Measurements from ENCODE around the gene ENAH.
"Not testable (repeated sequence)": the region's sequence is repeated elsewhere in the genome, so short reads cannot be mapped to it uniquely, and the experiment has no call there.

The ENAH gene

DNA sequence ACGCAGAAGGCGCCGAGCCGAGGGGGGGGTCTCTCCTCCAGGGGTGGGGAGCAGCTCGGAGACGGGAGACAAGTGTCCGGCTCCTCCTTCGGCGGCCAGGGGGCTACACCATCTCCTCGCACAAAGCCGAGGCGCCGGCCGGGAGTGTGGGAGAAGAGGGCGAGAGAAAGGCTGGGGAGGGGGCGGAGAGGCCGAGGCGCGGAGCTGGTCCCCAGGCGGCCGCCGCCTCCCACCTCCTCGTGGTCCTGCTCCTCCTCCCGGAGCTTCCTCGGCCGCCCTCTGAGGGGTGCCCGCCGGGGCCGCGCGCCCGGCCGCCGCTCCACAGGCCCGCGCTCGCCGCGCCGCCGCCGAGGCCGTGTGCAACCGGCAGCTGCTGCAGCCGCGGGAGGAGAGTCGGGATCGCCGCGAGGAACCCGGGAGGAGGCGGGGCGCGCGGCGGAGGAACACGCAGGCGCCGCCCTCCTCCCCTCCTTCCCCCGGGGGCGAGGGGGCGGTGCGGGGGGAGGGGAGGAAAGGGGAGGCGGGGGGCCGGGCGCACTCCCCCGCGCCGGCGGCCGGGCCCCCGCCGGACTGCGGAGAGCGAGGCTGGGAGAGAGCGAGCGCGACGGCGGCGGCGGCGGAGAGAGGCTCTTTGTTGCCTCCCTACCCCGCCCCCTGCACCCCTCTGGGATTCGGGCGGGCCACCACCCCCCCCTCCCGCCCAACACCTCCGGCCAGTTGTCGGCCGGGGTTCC lies at the start of gene ENAH:
Gene ENAH, minus strand, starts transcription at position 395 of the 734 bp plus-strand sequence. CDS start 433 bp downstream, outside the sequence.
- peak within 1 kb of the TSS in 1 of 2 donors; percentile 26 for H3K27ac Mint-ChIP-seq
- peaks cover 48% of the 10 kb centered on the region for H3K27me3 Mint-ChIP-seq

DNA sequence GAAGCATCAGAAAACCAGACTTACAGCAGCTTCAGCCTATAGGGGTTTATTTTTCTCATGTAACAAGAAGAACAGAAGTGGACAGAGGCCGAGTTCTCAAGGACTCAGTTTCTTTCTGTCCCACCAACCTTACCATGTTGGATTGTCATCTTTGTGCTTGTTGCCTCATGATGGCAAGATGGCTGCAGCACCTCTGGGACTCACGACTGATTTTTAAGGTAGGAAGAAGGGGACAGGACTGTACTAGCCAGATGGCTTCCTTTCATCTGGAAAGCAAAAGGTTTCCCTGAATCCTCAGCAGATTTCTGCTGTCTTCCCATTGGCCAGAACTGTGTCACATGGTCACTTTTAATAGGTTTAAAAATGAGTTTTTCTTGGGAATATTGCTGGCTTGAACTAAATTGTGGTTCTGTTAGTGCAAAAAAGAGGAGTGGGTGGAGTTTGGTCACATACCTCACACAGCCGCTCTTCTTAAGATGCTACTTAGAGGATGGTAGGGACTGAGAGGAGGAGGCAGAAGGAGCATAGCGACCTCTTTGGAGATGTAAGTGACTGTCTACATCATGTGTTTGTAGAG lies 48.1 kb upstream of the ENAH start:
- DNase-seq (no peak), ATAC-seq (no peak)
- Mint-ChIP-seq H3K27me3 (no peaks in the 10 kb centered on the region), H3K27ac (no peak overlapping the region), H3K9me3 (no peaks in the 10 kb centered on the region), H3K4me1 (no peaks in the 10 kb centered on the region), H3K4me3 (no peak overlapping the region)

More for the DNA sequence above, at the start of gene ENAH:
- Mint-ChIP-seq H3K4me1 (peaks cover 15% of the 10 kb centered on the region), H3K9me3 (no peaks in the 10 kb centered on the region), H3K4me3 (peak within 1 kb of the TSS; percentile 87 to 94)
- DNase-seq (peak; percentile 23 to 29), ATAC-seq (peak; percentile 81)

- DNase-seq (no peak), ATAC-seq (no peak)
- H3K27ac Mint-ChIP-seq, result no peak overlapping the region
- no peaks in the 10 kb centered on the region for H3K4me1 Mint-ChIP-seq
- no peaks in the 10 kb centered on the region for H3K9me3 Mint-ChIP-seq
- no peaks in the 10 kb centered on the region for H3K27me3 Mint-ChIP-seq
- no peak overlapping the region for H3K4me3 Mint-ChIP-seq
Observed at GRCh38 chr1:225700164-225700821, 47.4 kb upstream of the ENAH start.

- no peaks in the 10 kb centered on the region for H3K27me3 Mint-ChIP-seq
- no peak for ATAC-seq
Observed at GRCh38 chr1:225699336-225699735, 46.4 kb upstream of the ENAH start.

GRCh38 chr1:225698194-225698593 lies 45.3 kb upstream of the ENAH start:
- H3K4me3 Mint-ChIP-seq, H3K4me1 Mint-ChIP-seq, DNase-seq, H3K9me3 Mint-ChIP-seq, H3K27me3 Mint-ChIP-seq, H3K27ac Mint-ChIP-seq, ATAC-seq: not testable (repeated sequence)

More at GRCh38 chr1:225699336-225699735, 46.4 kb upstream of the ENAH start:
- Mint-ChIP-seq H3K4me3 (no peak overlapping the region), H3K9me3 (no peaks in the 10 kb centered on the region), H3K4me1 (no peaks in the 10 kb centered on the region), H3K27ac (no peak overlapping the region)
- no peak for DNase-seq

DNA sequence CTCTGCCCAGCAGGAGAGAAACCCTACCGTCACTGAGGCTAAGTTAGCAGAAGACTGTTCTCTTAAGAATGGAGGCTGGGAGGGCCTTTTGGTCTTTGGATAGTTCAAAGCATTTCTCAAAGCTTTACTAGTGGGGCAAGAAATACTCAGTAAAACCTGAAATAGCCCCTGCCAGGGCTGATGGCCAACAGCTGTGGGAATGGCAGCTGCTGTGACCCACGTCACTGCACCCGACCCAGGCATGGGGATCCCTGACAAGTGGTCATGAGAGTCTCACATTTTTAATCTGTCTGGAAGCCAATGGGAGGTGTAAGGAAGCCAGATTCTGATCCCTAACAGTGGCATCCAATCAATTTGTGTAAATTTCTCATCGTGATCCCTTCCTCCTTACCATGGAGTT lies 44.5 kb upstream of the ENAH start:
- DNase-seq (no peak), ATAC-seq (no peak)
- H3K27me3 Mint-ChIP-seq, result no peaks in the 10 kb centered on the region

DNA sequence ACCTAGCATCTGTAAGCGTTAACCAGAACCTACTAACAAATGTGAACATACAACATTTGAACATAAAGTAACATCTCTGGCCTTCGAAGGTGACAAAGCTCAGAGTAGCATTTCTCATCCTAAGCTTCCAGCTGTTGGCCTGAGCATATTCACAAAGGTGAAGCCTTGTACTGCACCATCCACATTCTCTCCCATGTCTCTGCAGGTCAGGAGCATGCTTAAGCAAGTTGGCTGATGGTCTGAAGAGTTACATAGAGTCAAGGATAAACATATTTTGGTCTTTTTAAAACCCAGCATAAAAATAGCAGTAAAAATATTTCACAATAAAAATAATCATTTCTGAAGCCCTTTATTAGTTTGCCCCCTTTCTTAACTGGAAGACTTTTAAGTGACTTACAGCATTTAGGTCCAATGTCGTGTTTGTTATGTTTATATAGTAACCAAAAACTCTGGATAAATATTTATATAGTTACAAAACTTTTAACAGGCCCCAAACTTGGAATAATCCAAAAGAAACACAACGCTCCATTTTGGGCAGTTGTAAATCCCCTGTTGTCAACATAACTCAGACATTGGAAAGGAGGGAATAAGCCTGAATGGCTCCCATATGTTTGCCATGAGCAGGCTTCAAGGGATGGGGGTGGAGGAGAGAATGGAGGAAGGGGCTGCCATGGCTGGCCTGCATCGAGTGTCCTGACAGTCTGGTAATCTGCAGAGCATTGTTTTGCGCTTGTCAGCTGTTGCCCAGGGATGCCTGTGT lies 42.8 kb upstream of the ENAH start:
- H3K27ac Mint-ChIP-seq, result no peak overlapping the region

More for the DNA sequence above, 44.5 kb upstream of the ENAH start:
- no peak overlapping the region for H3K27ac Mint-ChIP-seq
- no peak overlapping the region for H3K4me3 Mint-ChIP-seq
- no peaks in the 10 kb centered on the region for H3K4me1 Mint-ChIP-seq
- H3K9me3 Mint-ChIP-seq, result no peaks in the 10 kb centered on the region

DNA sequence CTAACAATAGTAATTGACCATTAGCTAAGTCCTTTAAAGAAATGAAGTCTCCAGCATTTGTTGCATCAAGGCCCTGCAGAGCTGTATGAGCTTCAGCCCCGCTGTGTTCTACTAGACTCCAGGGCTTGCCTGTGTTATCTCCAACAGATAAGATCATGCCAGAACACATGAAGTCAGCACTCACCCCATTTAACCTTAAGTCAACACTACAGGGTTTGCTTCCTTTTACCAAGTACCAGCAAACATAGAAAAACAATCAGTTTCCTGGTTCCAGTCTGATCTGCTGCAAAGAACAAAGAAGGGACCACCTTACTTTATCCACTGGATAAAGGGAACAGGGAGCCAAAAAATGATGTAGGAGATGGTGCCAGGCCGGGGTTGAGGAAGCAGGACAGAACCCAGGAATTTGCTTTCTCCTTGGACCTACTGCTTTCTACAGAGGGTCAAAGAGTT lies 41.3 kb upstream of the ENAH start:
- H3K4me1 Mint-ChIP-seq, result no peaks in the 10 kb centered on the region
- ATAC-seq, result no peak
- H3K27ac Mint-ChIP-seq, result no peak overlapping the region
- H3K9me3 Mint-ChIP-seq, result no peaks in the 10 kb centered on the region
- no peak overlapping the region for H3K4me3 Mint-ChIP-seq
- no peak for DNase-seq
- no peaks in the 10 kb centered on the region for H3K27me3 Mint-ChIP-seq

More for the DNA sequence above, 42.8 kb upstream of the ENAH start:
- Mint-ChIP-seq H3K4me1 (no peaks in the 10 kb centered on the region), H3K9me3 (no peaks in the 10 kb centered on the region), H3K4me3 (no peak overlapping the region), H3K27me3 (no peaks in the 10 kb centered on the region)
- ATAC-seq (no peak), DNase-seq (no peak)

- H3K27ac Mint-ChIP-seq, H3K9me3 Mint-ChIP-seq, H3K4me3 Mint-ChIP-seq, H3K4me1 Mint-ChIP-seq, ATAC-seq, H3K27me3 Mint-ChIP-seq, DNase-seq: not testable (repeated sequence)
Observed at GRCh38 chr1:225693697-225694096, 40.8 kb upstream of the ENAH start.

- no peaks in the 10 kb centered on the region for H3K27me3 Mint-ChIP-seq
- H3K4me3 Mint-ChIP-seq, result no peak overlapping the region
- no peak overlapping the region for H3K27ac Mint-ChIP-seq
- no peak for ATAC-seq
- H3K9me3 Mint-ChIP-seq, result no peaks in the 10 kb centered on the region
- no peak for DNase-seq
- H3K4me1 Mint-ChIP-seq, result no peaks in the 10 kb centered on the region
Observed at GRCh38 chr1:225693085-225693696, 40.3 kb upstream of the ENAH start.

DNA sequence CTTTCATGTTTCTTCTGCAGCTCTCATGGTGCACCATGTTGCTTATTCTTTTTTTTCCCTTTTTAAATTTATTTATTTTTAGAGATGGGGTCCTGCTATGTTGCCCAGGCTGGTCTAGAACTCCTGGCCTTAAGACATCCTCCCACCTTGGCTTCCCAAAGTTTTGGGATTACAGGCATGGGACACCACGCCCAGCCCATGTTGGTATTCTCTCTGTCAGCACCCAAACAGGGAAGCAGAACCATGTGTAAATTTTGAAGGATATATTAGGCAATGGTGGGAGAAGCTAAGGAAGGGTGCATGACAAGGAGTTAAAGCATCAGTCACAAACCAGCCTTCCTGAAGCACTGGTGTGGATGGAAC lies 39.6 kb upstream of the ENAH start:
- H3K4me1 Mint-ChIP-seq, result no peaks in the 10 kb centered on the region
- ATAC-seq (no peak), DNase-seq (no peak)
- no peak overlapping the region for H3K27ac Mint-ChIP-seq
- no peaks in the 10 kb centered on the region for H3K9me3 Mint-ChIP-seq
- H3K4me3 Mint-ChIP-seq, result no peak overlapping the region
- no peaks in the 10 kb centered on the region for H3K27me3 Mint-ChIP-seq

- H3K4me1 Mint-ChIP-seq, result no peaks in the 10 kb centered on the region
Observed at GRCh38 chr1:225691861-225692516, 39.1 kb upstream of the ENAH start.

DNA sequence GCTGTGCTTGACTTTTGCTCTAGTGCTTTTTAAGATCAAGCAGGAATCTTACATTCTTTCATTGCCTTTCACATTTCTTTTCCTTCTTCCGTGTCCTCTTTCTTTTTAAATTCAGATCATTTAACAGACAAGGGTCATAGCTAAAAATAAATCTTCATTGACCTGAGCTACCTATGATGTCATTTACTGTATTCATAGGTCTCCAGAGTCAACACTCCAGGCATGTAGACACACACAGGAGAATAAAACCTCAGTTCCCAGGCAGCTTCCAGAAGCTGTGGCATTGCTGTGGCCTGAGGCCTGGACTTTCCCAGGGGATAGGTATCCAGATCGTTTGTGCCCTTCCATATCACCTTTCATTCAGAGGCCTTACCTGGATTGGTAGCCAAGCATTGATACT lies 38.5 kb upstream of the ENAH start:
- Mint-ChIP-seq H3K9me3 (no peaks in the 10 kb centered on the region), H3K4me1 (no peaks in the 10 kb centered on the region), H3K27ac (no peak overlapping the region), H3K4me3 (no peak overlapping the region), H3K27me3 (no peaks in the 10 kb centered on the region)
- ATAC-seq (no peak), DNase-seq (no peak)

More at GRCh38 chr1:225691861-225692516, 39.1 kb upstream of the ENAH start:
- DNase-seq (no peak), ATAC-seq (no peak)
- no peak overlapping the region for H3K4me3 Mint-ChIP-seq
- H3K27me3 Mint-ChIP-seq, result no peaks in the 10 kb centered on the region
- no peaks in the 10 kb centered on the region for H3K9me3 Mint-ChIP-seq
- H3K27ac Mint-ChIP-seq, result no peak overlapping the region

GRCh38 chr1:225689882-225690459 lies 37.0 kb upstream of the ENAH start:
- Mint-ChIP-seq H3K4me1 (no peaks in the 10 kb centered on the region), H3K27ac (no peak overlapping the region), H3K4me3 (no peak overlapping the region), H3K9me3 (no peaks in the 10 kb centered on the region), H3K27me3 (no peaks in the 10 kb centered on the region)
- ATAC-seq (no peak), DNase-seq (no peak)

All from stimulated activated naive CD8-positive, alpha-beta T cell treated with anti-CD3 and anti-CD28 coated beads, Interleukin-15, amount 100 ng/mL, for 72 hours (primary cell).